CD4-positive, alpha-beta T cell treated with Interleukin-17A for 1 hour (primary cell): Measurements from ENCODE around the gene FBXW7.

Experiments used
- DNase-seq: peaks from one replicate; pipeline ENCODE4 v3.0.0-alpha.2; 2020

Gene FBXW7

DNA sequence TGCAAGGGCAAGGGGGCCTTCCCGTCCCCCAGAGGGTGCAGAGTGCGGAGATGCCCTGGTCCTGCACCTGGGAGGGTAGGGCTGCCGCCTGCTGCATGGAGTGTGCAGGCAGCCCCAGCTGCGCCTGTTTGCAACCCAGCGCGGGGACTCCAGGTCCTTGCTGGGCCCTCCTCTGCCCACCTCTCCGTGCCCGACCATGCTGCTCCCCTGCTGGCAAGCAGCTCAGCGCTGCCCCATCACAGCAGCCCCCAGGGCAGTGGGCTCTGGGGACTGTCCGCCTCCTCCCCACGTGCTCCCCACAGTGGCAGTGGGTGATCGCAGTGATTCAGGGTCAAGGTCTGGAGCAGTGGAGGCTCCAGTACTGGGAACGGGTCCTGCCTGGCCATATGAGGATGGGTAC is 5.0 kb upstream of the FBXW7 start:
- DNase-seq, result no peak

GRCh38 chr4:152540293-152540674 is 4.4 kb upstream of the FBXW7 start:
- no peak for DNase-seq

DNA sequence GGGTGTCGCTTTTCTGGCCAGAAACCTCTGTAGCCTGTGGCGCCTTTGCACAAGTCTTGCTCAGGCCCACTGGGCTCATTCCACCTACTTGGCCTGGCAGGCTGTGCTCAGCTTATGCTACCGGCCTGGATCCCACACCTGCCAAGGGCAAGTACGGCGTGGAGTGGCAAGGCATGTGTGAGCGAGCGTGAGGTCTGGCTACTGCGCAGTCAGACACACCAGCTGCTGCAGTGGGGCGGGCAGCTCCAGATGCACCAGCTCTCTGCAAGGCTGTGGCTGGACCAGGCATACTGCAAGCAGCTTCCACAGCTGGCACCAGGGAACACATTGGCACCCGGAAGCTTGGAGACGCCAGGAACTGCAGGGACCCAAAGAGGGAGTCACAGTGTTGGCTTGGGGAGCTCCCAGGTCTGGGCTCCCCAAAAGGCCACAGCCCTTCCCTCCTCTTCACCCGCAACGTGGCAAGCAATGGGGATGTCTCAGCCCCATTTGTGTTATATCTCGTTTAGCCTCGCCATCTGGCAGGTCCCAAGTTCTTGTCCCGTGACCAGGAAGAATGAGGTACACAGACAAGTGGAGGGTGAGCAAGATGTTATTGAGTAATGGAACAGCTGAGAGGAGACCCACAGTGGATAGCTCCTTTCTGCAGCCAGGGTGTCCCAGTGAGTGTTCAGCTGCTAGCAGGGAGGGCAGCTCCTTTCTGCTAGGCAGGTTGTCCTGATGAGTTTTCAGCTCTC is 3.8 kb upstream of the FBXW7 start:
- no peak for DNase-seq

GRCh38 chr4:152537881-152538280 is 2.0 kb upstream of the FBXW7 start:
- DNase-seq, result no peak

- peak; percentile 86 for DNase-seq
These were observed 772 bp upstream of the FBXW7 start for GRCh38 chr4:152536545-152537182.

DNA sequence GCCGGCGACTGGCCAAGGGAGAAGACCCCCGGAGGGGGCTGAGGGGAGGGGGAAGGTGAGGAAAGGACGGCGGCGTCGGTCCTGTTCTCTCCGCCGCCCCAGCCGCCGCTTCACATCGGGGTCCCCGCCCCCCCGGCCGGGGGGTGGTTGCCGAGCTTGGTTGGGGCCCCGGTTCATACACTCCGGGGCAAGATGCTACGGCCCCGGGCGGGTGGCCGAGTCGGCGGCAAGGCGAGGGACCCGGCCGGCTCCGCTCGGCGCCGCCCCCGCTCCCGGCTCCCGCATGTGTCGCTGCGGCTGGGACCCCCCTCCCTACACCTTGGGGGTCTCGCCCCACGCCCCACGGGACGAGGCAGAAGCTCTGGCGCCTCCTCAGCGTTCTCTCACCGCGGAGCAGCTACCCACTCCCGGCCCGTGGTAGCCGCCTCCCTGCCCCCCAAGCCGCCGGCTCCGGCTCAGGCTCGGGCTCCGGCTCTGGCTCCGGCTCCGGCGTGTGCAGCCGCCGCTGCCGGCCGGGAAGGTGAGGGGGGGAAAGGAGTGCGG is 461 bp downstream of the FBXW7 start:
- DNase-seq, result peak; percentile 30

DNA sequence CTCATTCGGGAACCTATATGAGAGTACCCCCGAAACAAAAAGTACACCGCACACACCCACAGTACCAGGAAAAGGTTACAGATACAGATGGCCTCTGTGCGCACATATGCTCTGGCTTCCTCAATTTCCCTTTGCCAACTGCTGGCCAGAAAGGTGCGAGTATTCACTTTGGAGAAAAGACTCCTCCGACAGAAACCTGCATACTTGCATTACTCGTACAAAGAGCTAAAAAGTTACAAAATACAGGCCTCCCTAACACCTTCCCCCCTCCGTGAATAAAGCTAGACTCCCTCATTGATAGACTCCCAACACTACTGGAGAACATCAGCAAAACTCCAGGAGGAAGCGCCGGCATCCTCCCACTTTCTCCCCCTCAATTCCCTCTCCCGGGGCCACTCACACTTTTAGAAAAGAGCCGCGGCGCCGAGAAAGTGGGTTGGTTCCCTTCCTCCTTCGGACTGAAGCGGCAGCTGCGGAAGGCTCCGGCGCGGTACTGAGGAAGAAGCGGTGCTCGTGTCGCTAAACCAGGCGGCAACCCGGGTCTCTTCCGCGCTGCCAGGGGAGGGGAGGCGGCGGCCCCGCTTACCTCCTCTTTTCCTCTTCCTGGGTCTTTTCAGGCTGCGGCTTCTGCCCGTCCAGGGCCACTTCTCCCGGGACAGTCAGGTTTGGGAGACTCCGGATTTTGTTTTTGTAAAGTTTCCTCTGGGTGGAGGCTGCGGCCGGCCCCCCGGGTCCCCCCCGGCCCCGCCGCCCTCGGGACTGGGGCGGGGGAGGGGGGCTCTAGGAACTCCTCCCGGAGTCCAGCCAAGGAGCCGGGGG is 1.1 kb downstream of the FBXW7 start:
- DNase-seq, result peak; percentile 56

DNA sequence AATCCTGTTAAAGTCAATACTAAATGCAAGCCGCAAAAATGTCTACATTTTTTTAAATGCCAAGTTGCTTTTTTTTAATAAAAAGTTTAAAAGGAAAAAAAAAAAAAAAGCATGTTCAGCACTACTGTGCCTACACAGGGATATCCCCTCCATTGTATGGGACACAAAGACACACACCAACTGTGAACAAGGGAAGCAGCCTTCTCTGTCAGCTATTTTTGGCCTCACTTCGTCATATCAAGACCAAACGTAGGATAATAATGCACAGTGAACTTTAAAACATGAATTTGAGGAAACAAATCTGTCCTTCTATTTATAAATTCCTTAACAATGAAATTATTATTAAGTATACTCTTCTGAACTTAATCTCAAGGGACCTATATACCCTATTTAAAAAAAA is 4.4 kb downstream of the FBXW7 start:
- DNase-seq, result no peak

GRCh38 chr4:152530600-152530999 is 5.3 kb downstream of the FBXW7 start:
- DNase-seq, result no peak

GRCh38 chr4:152529880-152530279 is 6.0 kb downstream of the FBXW7 start:
- DNase-seq, result no peak

GRCh38 chr4:152528060-152528459 is 7.8 kb downstream of the FBXW7 start:
- DNase-seq, result no peak

DNA sequence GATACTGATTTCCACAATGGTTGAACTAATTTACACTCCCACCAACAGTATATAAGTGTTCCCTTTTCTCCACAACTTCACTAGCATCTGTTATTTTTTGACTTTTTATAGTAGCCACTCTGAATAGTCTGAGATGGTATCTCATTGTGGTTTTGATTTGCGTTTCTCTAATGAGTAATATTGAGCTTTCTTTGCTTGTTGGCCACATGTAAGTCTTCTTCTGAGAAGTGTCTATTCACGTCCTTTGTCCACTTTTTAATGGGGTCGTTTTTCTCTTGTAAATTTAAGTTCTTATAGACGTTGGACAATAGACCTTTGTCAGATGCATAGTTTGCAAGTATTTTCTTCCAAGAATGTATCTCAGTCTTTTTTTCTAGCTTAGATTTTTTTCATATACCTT is 10.0 kb downstream of the FBXW7 start:
- no peak for DNase-seq

GRCh38 chr4:152524427-152524826 is 11.5 kb downstream of the FBXW7 start:
- peak; percentile 32 for DNase-seq

DNA sequence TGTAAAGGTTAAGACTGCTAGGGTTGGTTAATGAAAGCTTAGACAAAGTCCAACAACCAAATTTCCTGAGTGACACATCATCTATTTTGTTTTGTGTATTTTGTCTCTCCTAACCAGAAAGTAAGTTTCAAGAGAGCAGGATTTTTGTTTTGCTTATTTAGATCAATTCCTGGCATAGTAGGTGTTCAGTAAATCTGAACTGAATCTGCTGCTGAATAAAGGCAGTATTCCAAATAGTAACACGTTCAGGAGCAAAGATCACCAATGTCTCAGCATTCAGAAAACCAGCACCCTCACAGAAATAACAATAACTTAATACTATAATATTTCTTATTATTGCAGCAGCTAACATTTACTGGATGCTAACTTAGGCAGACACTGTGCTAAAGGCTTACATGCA is 12.2 kb downstream of the FBXW7 start:
- no peak for DNase-seq

- DNase-seq, result no peak
These were observed 13.1 kb downstream of the FBXW7 start for GRCh38 chr4:152522754-152523153.

DNA sequence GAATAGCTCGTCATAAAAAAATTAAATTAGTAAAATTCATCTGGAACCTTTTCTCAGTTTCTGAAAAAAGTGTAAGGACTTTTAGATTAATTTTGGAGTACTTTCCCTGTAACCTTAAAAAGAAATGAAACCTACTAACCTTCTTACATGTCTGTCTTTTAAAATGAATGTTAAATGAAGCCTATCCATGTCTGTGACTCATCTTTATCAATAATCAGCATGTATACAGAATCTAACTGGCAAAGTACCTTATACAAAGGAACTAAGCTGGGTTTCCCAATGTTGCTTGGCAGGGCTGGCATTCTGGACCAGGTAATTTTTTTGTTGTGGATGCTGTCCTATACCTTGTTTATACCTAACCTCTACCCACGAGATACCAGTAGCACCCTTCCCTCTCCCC is 13.6 kb downstream of the FBXW7 start:
- no peak for DNase-seq

- DNase-seq, result no peak
These were observed 19.7 kb downstream of the FBXW7 start for GRCh38 chr4:152516156-152516555.

DNA sequence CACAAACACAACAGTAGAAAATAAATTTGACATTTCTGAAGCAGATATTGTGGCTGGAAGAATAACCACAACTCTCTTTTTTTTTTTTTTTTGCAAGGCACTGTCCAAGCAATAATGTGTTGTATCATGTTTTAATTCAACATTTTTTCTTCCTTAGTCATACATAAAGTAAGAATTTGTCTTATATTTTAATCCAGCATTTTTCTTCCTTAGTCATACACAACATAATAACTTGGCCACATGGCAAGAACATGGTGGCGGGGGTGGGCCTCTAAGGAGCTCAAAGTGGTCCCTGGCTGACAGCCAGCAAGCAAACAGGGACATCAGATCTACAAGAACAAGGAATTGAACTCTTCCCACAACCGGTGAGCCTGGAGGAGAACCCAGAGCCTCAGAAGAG is 20.2 kb downstream of the FBXW7 start:
- DNase-seq, result no peak

DNA sequence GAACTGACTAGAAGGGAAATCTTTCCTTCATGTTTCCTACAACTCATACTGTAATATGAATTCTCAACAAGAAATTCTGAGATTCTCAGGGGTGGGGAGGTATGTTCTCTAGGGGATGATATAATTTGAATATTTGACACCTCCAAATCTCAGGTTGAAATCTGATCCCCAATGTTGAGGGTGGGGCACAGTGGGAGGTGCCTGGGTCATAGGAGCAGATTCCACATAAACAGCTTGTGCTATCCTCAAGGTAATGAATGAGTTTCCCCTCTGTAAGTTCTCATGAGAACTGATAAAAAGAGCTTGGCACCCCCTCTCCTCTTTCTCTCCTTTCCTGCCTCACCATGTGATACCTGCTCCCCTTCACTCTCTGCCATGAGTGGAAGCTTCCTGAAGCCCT is 21.5 kb downstream of the FBXW7 start:
- no peak for DNase-seq

DNA sequence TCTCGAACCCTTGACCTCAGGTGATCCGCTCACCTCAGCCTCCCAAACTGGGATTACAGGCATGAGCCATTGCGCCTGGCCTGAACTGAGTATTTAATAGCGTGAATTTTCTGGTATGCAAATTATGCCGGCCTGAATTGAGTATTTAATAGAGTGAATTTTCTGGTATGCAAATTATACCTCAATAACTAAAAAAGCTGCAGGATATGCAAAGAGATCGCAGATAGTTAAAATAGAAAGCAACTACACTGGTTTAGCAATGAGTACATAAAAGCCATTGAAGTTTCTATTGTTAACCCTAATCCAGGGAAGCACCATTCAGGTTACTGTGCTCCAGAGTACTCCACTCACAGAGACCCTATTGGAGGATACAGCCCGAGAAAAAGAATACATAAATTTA is 22.8 kb downstream of the FBXW7 start:
- no peak for DNase-seq

DNA sequence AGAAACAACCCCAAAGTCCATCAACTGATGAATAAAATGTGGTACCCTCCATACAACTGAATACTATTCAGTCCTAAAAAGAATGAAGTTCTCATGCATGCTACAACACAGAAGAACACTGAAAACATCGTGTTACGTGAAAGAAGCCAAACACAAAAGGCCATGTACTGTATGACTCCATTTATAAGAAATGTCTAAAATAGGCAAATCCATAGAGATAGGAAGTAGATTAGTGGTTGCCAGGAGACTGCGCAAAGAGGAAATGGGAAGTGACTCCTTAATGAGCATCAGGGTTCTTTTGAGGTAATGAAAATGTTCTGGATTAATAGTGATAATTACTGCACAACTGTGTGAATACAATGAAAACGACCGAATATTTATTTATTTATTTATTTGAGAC is 23.4 kb downstream of the FBXW7 start:
- DNase-seq, result no peak

DNA sequence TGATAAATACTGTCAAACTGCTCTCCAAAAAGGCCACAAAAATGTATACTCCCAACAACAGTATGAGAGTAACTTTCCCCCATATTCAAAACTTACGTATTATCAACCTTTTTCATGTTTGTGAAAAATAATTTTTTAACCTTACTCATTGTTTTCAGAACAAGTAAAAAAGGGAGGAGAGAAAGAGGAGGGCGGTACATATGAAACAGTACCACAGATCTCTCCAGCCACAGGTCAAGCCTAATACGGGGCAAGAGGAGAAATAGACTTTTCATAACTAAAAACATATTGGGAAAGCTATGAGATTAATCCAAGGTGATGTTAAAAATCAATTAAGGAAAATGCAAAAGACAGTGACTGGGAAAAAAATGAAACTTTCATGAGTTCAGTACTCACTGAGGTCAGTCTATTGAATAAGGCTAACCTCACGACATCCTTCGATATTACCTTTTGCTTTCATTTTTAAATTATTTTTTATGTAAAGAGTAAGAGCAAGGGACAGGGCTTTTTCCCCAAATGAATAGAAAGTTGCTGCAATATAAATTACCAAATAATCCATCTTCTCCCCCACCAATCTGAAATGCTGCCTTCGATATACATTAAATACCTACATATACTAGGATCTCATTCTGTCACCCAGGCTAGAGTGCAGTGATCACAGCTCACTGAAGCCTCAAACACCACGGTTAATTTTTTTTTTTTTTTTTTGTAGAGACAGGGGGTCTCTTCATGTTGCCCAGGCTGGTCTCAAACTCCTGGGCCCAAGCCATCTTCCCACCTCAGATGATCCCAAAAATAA is 25.3 kb downstream of the FBXW7 start:
- DNase-seq, result no peak
